Lower lobe of right lung (tissue), 2 donors: ENCODE measurements around the gene SUPT5H. TPM values are rescaled to one million over a fixed set of nuclear protein-coding genes. Genes with fewer than 3 reads are reported as not detected.
A peak's percentile ranks its signal among the peaks of the same experiment; 100 is the strongest.

ENCODE experiments used
- ATAC-seq, 2 donors: fragments of 200-7000 bp; cut with Tn5 transposase; one replicate each; pipeline ENCODE4 v1.9.1; 2020 to 2022; ENCODE audit warnings: mild to moderate bottlenecking in 2 of 2, moderate library complexity in 2 of 2
- DNase-seq: peaks from one replicate; pipeline ENCODE4 v3.0.0-alpha.2; 2020
- H3K27ac ChIP-seq: fragments of 200-600 bp; one replicate; pipeline ENCODE4 v1.8.0; 2022
- H3K27me3 ChIP-seq: fragments of 200-600 bp; one replicate; pipeline ENCODE4 v1.8.0; 2022; ENCODE audit warnings: low read depth
- H3K36me3 ChIP-seq: fragments of 200-600 bp; one replicate; pipeline ENCODE4 v1.8.0; 2022; ENCODE audit warnings: mild to moderate bottlenecking
- H3K4me1 ChIP-seq: fragments of 200-600 bp; one replicate; pipeline ENCODE4 v1.8.0; 2022
- H3K4me3 ChIP-seq: fragments of 200-600 bp; one replicate; pipeline ENCODE4 v1.8.0; 2022; ENCODE audit warnings: mild to moderate bottlenecking
- H3K9me3 ChIP-seq: fragments of 200-600 bp; one replicate; pipeline ENCODE4 v1.8.0; 2022
- CTCF ChIP-seq: fragments of 200-600 bp; IDR thresholded peaks from one replicate; pipeline ENCODE4 v1.8.0; 2022; ENCODE audit warnings: antibody characterized with exemption, mild to moderate bottlenecking
- intact Hi-C: fragments of 100-400 bp; cut with DNase I; formaldehyde crosslinking; loops from one replicate; pipeline ENCODE4 v1.11.0; 2022
- total RNA-seq: library from RNA; stranded (reverse); fragmentation: NEBNext Ultra II Directional; extraction: Animal tissue kit (Norgen Biotek cat#: 25700); gene quantifications from one replicate; pipeline ENCODE4 v1.2.1, GENCODE V29; 2021
- donor health status: DM: no; HTN: yes; CAD: no; lungs with severe emphysema.

Gene SUPT5H
- total RNA-seq, 1 donor from 2014 or later: 108 TPM

DNA sequence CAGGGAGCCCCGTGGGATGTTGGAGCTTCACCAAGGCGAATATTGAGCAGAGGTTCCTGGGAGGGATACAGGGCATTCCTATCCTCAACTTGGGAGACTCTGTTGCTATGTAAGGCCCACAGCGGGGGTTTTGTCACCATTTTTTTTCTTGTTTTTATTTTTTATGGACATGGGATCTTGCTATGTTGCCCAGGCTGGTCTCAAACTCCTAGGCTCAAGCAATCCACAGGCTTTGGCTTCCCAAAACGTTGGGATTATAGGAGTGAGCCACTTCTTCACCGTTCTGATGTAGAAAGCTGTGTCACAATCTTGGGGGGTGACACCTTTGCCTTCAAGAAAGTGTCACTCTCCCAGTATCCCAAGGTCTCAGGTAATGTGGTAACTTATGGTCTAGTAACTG lies 56.0 kb downstream of the SUPT5H start:
- Histone ChIP-seq H3K36me3 (no peaks in the 10 kb centered on the region), H3K9me3 (no peaks in the 10 kb centered on the region), H3K4me3 (no peak overlapping the region), H3K4me1 (peaks cover 19% of the 10 kb centered on the region), H3K27me3 (peaks cover 88% of the 10 kb centered on the region), H3K27ac (no peak overlapping the region)
- DNase-seq (no peak), ATAC-seq (no peak)
- no peak for TF ChIP-seq CTCF
- intact Hi-C loops: no loop called here

GRCh38 chr19:39502640-39503417 lies 57.4 kb downstream of the SUPT5H start:
- peaks cover 16% of the 10 kb centered on the region for H3K4me1 ChIP-seq
- no peaks in the 10 kb centered on the region for H3K9me3 ChIP-seq
- no peak overlapping the region for H3K4me3 ChIP-seq
- DNase-seq (peak; percentile 77), ATAC-seq (peak; percentile 85 to 92)
- peak; percentile 81 for TF ChIP-seq CTCF
- H3K27me3 ChIP-seq: peaks cover 86% of the 10 kb centered on the region
- intact Hi-C loops: no loop called here
- no peaks in the 10 kb centered on the region for H3K36me3 ChIP-seq
- H3K27ac ChIP-seq: no peak overlapping the region

DNA sequence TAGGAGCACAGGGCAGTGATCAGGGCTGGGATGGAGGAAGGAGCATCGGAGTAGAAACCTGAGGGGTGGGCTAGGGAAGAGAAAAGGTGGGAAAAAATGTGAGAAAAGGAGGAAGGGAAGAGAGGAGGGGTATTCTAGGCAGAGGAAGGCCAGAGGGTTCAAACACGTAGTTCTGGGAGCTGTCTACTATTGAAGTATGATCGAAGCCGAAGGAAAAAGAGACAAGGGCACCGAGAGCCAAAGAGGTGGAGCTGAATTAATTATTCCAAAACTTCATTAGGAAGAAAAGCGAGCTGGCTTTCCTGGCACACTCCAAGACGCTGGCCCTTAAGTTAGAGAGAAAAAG lies 61.2 kb downstream of the SUPT5H start:
- Histone ChIP-seq H3K27ac (no peak overlapping the region), H3K4me3 (peak overlapping the region; percentile 48), H3K9me3 (no peaks in the 10 kb centered on the region), H3K4me1 (no peaks in the 10 kb centered on the region), H3K27me3 (peaks cover 86% of the 10 kb centered on the region), H3K36me3 (no peaks in the 10 kb centered on the region)
- ATAC-seq (no peak), DNase-seq (no peak)
- intact Hi-C loops: no loop called here
- no peak for TF ChIP-seq CTCF

- TF ChIP-seq CTCF: no peak
- no peaks in the 10 kb centered on the region for H3K36me3 ChIP-seq
- peaks cover 87% of the 10 kb centered on the region for H3K27me3 ChIP-seq
- H3K4me1 ChIP-seq: no peaks in the 10 kb centered on the region
- no peaks in the 10 kb centered on the region for H3K9me3 ChIP-seq
- DNase-seq (no peak), ATAC-seq (peak; percentile 15 to 36)
- intact Hi-C loops: no loop called here
- H3K27ac ChIP-seq: no peak overlapping the region
- H3K4me3 ChIP-seq: peak overlapping the region; percentile 48
Observed at GRCh38 chr19:39506944-39507714, 61.7 kb downstream of the SUPT5H start.

- peaks cover 89% of the 10 kb centered on the region for H3K27me3 ChIP-seq
- no peak overlapping the region for H3K27ac ChIP-seq
- ATAC-seq: no peak
- peak overlapping the region; percentile 48 for H3K4me3 ChIP-seq
- DNase-seq: no peak
- no peaks in the 10 kb centered on the region for H3K4me1 ChIP-seq
- H3K9me3 ChIP-seq: no peaks in the 10 kb centered on the region
- TF ChIP-seq CTCF: no peak
- intact Hi-C loops: no loop called here
- no peaks in the 10 kb centered on the region for H3K36me3 ChIP-seq
Observed at GRCh38 chr19:39507715-39508364, 62.5 kb downstream of the SUPT5H start.
